ENCODE measurements around the gene KLHL21. TPM values are rescaled to one million over a fixed set of nuclear protein-coding genes. Genes with fewer than 3 reads are reported as not detected.

Gene KLHL21
- total RNA-seq (2022) (21.6 and 22.4 TPM in 2 replicates), Bru-seq, nascent RNA (percentile 60 among the genes with signal in this experiment), BruChase-seq, experiment 1, labeled RNA remaining after a 2-hour chase (percentile 71 among the genes with signal in this experiment), BruChase-seq, experiment 2, labeled RNA remaining after a 6-hour chase (percentile 59 among the genes with signal in this experiment)
- long read RNA-seq, full-length matches to known transcripts, result 22 of 47 reads
- long read RNA-seq, partial matches to known transcripts, result 9 of 47 reads
- long read RNA-seq, other reads (novel, unspliced or antisense), result 16 of 47 reads

- H3K36me3 ChIP-seq (ENCODE audit: control insufficient read depth, insufficient read depth, low read length), result peaks cover 3% of the 10 kb centered on the region
- peak within 1 kb of the TSS; percentile 96 for H3K4me3 Mint-ChIP-seq (ENCODE audit: unreplicated experiment)
- intact Hi-C loops (cut with micrococcal nuclease; ENCODE audit: unreplicated experiment), result loop anchor here (10.0 kb wide), 2 partner anchors 48 to 108 kb away; partner anchors contain the start of genes NOL9, PLEKHG5 and TAS1R1
- H3K4me1 ChIP-seq, result peaks cover 9% of the 10 kb centered on the region; the same call in 1 of the 2 replicates
- H3K4me1 Mint-ChIP-seq (ENCODE audit: low read depth, unreplicated experiment), result no peaks in the 10 kb centered on the region
- H3K9me3 Mint-ChIP-seq (ENCODE audit: unreplicated experiment), result no peaks in the 10 kb centered on the region
- H3K27me3 Mint-ChIP-seq (ENCODE audit: insufficient read depth, unreplicated experiment), result no peaks in the 10 kb centered on the region
- H3K27me3 ChIP-seq (replicated peaks; ENCODE audit: control insufficient read depth, insufficient read depth, low read length), result no peaks in the 10 kb centered on the region
- H3K36me3 Mint-ChIP-seq (ENCODE audit: insufficient read depth, unreplicated experiment), result peaks cover 44% of the 10 kb centered on the region
- no peak for TF ChIP-seq CTCF (IDR thresholded peaks at IDR 0.05; ENCODE audit: insufficient read depth in 1 of 2, low read depth in 1 of 2, low read length in 1 of 2, severe bottlenecking in 1 of 2, unreplicated experiment in 1 of 2)
- DNase-seq, result peak; percentile 86 to 90
- no TSS peak for BruUV-seq (replicated peaks)
- H3K9me3 ChIP-seq, result no peaks in the 10 kb centered on the region
- H3K4me3 ChIP-seq (ENCODE audit: low read depth, low read length), result peak within 1 kb of the TSS; percentile 56
- ChIA-PET CTCF (interaction anchor here (0.6 kb wide), 1 partner anchor 53 kb away, joined by 3 read pairs; no protein-coding TSS in a partner anchor), POLR2A (interaction anchor here (0.9 to 1.5 kb wide), 3 partner anchors 11 to 98 kb away, joined by 3 to 4 read pairs (median 3); partner anchors contain the start of gene DNAJC11)
- peak within 1 kb of the TSS; percentile 97 for H3K27ac Mint-ChIP-seq (ENCODE audit: unreplicated experiment)
These were observed at the start of gene KLHL21 for GRCh38 chr1:6602669-6603237. TSS of gene KLHL21 (minus strand) at chr1:6602869. CDS start at chr1:6602817, 52 bp downstream.

- H3K4me1 Mint-ChIP-seq (ENCODE audit: low read depth, unreplicated experiment), result no peaks in the 10 kb centered on the region
- no peaks in the 10 kb centered on the region; the same call in 1 of the 2 replicates for H3K36me3 ChIP-seq (ENCODE audit: control insufficient read depth, insufficient read depth, low read length)
- BruUV-seq (replicated peaks), result no TSS peak
- POLR2A ChIA-PET, result no interaction called here
- no peak for TF ChIP-seq CTCF (IDR thresholded peaks at IDR 0.05; ENCODE audit: insufficient read depth in 1 of 2, low read depth in 1 of 2, low read length in 1 of 2, severe bottlenecking in 1 of 2, unreplicated experiment in 1 of 2)
- no peaks in the 10 kb centered on the region for H3K27me3 ChIP-seq (replicated peaks; ENCODE audit: control insufficient read depth, insufficient read depth, low read length)
- no peaks in the 10 kb centered on the region for H3K9me3 Mint-ChIP-seq (ENCODE audit: unreplicated experiment)
- H3K36me3 Mint-ChIP-seq (ENCODE audit: insufficient read depth, unreplicated experiment), result peaks cover 25% of the 10 kb centered on the region
- H3K27me3 Mint-ChIP-seq (ENCODE audit: insufficient read depth, unreplicated experiment), result no peaks in the 10 kb centered on the region
- no peaks in the 10 kb centered on the region for H3K4me1 ChIP-seq
- CTCF ChIA-PET, result no interaction called here
- no peak overlapping the region for H3K27ac Mint-ChIP-seq (ENCODE audit: unreplicated experiment)
- no peak overlapping the region for H3K4me3 ChIP-seq (ENCODE audit: low read depth, low read length)
- no peak overlapping the region for H3K4me3 Mint-ChIP-seq (ENCODE audit: unreplicated experiment)
- DNase-seq, result no peak
- H3K9me3 ChIP-seq, result no peaks in the 10 kb centered on the region
- intact Hi-C loops (cut with micrococcal nuclease; ENCODE audit: unreplicated experiment), result no loop called here
These were observed 49.2 kb upstream of the KLHL21 start for GRCh38 chr1:6651909-6652308.

GRCh38 chr1:6648556-6648955 lies 45.9 kb upstream of the KLHL21 start:
- CTCF ChIA-PET, result no interaction called here
- H3K36me3 ChIP-seq (ENCODE audit: control insufficient read depth, insufficient read depth, low read length), result peaks cover 2% of the 10 kb centered on the region; the same call in 1 of the 2 replicates
- POLR2A ChIA-PET, result no interaction called here

More at GRCh38 chr1:6648556-6648955, 45.9 kb upstream of the KLHL21 start:
- no peaks in the 10 kb centered on the region for H3K4me1 Mint-ChIP-seq (ENCODE audit: low read depth, unreplicated experiment)
- H3K27ac Mint-ChIP-seq (ENCODE audit: unreplicated experiment), result no peak overlapping the region
- H3K9me3 Mint-ChIP-seq (ENCODE audit: unreplicated experiment), result no peaks in the 10 kb centered on the region
- H3K4me1 ChIP-seq, result no peaks in the 10 kb centered on the region
- no peak for DNase-seq
- no peaks in the 10 kb centered on the region for H3K27me3 Mint-ChIP-seq (ENCODE audit: insufficient read depth, unreplicated experiment)
- H3K9me3 ChIP-seq, result no peaks in the 10 kb centered on the region
- no peak overlapping the region for H3K4me3 Mint-ChIP-seq (ENCODE audit: unreplicated experiment)
- H3K36me3 Mint-ChIP-seq (ENCODE audit: insufficient read depth, unreplicated experiment), result peaks cover 42% of the 10 kb centered on the region
- H3K4me3 ChIP-seq (ENCODE audit: low read depth, low read length), result no peak overlapping the region
- intact Hi-C loops (cut with micrococcal nuclease; ENCODE audit: unreplicated experiment), result no loop called here
- BruUV-seq (replicated peaks), result no TSS peak
- TF ChIP-seq CTCF (IDR thresholded peaks at IDR 0.05; ENCODE audit: insufficient read depth in 1 of 2, low read depth in 1 of 2, low read length in 1 of 2, severe bottlenecking in 1 of 2, unreplicated experiment in 1 of 2), result no peak
- no peaks in the 10 kb centered on the region for H3K27me3 ChIP-seq (replicated peaks; ENCODE audit: control insufficient read depth, insufficient read depth, low read length)

Data from Caco-2 (cell line).